Glutamatergic neuron (in vitro differentiated cells): ENCODE data around the gene PRKG1. TPM values are rescaled to one million over a fixed set of nuclear protein-coding genes. Genes with fewer than 3 reads are reported as not detected.

Experiments used
- DNase-seq: peaks from one replicate; pipeline ENCODE4 v3.0.0; 2022
- H3K27ac Mint-ChIP-seq: one replicate; pipeline ENCODE4 v1.8.0; 2020; ENCODE audit warnings: mild to moderate bottlenecking, mixed read lengths, inconsistent platforms; ENCODE audit not compliant: unreplicated experiment
- H3K27me3 Mint-ChIP-seq: one replicate; pipeline ENCODE4 v1.8.0; 2020; ENCODE audit warnings: mild to moderate bottlenecking, moderate library complexity, mixed read lengths, inconsistent platforms; ENCODE audit not compliant: unreplicated experiment
- H3K36me3 Mint-ChIP-seq: one replicate; pipeline ENCODE4 v1.8.0; 2020; ENCODE audit warnings: mild to moderate bottlenecking, mixed read lengths, inconsistent platforms; ENCODE audit not compliant: unreplicated experiment
- H3K4me1 Mint-ChIP-seq: one replicate; pipeline ENCODE4 v1.8.0; 2020; ENCODE audit warnings: mild to moderate bottlenecking, low read depth, mixed read lengths, inconsistent platforms; ENCODE audit not compliant: unreplicated experiment
- H3K4me3 Mint-ChIP-seq: one replicate; pipeline ENCODE4 v1.8.0; 2020; ENCODE audit warnings: mild to moderate bottlenecking, mixed read lengths, inconsistent platforms; ENCODE audit not compliant: unreplicated experiment
- H3K9me3 Mint-ChIP-seq: one replicate; pipeline ENCODE4 v1.8.0; 2020; ENCODE audit warnings: mild to moderate bottlenecking, moderate library complexity, mixed read lengths, inconsistent platforms; ENCODE audit not compliant: unreplicated experiment
- total RNA-seq: library from RNA; stranded (reverse); fragmentation: NEBNext Ultra II Directional; extraction: Animal tissue kit (Norgen Biotek cat#: 25700); gene quantifications from one replicate; pipeline ENCODE4 v1.2.1, GENCODE V29; 2021; ENCODE audit not compliant: unreplicated experiment
- TF ChIP-seq, protein P1 (sequence below): fragments of 200-600 bp; sonication (generic); IDR thresholded peaks from one replicate; pipeline ENCODE4 v1.5.0; 2021; ENCODE audit not compliant: partially characterized antibody, unreplicated experiment

The PRKG1 gene
- total RNA-seq, 1 donor from 2014 or later: 52.7 TPM

DNA sequence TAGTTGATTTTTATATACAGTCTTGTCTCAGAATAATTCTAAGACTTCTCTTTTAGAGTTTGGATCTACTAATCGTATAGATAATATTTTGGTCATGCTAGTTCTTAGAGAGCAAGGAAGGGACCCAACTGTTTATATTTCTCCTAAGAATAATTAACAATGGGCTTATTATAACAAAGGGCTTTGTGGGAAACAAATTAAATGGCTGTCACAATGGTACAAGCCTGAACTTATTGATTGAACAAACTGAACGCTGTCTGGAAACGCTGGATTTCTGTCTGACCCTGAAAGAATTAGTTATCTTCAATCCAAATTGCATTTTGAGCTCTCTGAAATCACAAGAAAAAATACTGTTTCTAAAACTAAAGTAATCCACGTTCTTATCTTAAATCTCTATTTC, 568.3 kb downstream of the PRKG1 start:
- no peak overlapping the region for H3K27ac Mint-ChIP-seq
- DNase-seq: no peak
- H3K27me3 Mint-ChIP-seq: peaks cover 4% of the 10 kb centered on the region
- H3K4me1 Mint-ChIP-seq: no peaks in the 10 kb centered on the region
- H3K36me3 Mint-ChIP-seq: no peaks in the 10 kb centered on the region
- H3K9me3 Mint-ChIP-seq: no peaks in the 10 kb centered on the region
- H3K4me3 Mint-ChIP-seq: no peak overlapping the region
- TF ChIP-seq, protein P1, sequence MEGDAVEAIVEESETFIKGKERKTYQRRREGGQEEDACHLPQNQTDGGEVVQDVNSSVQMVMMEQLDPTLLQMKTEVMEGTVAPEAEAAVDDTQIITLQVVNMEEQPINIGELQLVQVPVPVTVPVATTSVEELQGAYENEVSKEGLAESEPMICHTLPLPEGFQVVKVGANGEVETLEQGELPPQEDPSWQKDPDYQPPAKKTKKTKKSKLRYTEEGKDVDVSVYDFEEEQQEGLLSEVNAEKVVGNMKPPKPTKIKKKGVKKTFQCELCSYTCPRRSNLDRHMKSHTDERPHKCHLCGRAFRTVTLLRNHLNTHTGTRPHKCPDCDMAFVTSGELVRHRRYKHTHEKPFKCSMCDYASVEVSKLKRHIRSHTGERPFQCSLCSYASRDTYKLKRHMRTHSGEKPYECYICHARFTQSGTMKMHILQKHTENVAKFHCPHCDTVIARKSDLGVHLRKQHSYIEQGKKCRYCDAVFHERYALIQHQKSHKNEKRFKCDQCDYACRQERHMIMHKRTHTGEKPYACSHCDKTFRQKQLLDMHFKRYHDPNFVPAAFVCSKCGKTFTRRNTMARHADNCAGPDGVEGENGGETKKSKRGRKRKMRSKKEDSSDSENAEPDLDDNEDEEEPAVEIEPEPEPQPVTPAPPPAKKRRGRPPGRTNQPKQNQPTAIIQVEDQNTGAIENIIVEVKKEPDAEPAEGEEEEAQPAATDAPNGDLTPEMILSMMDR: no peak

DNA sequence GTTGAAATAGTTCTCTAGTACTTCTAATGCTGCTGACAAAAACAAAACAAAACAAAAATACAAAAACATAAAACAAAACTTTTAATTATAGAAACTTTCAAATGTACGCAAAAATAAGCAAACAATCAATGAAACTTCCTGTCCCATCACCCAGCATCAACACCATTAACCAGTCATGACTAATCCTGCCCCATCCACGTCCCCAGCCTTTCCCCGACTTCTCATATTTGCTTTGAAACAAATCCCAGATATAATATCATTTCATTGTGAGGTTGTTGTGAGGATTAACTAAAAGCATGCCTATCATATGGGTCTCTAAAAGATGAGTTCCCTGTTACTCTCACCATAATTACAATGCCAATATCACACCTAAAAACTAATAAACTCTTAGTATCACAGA, 569.4 kb downstream of the PRKG1 start:
- Mint-ChIP-seq H3K27ac (no peak overlapping the region), H3K9me3 (no peaks in the 10 kb centered on the region), H3K36me3 (no peaks in the 10 kb centered on the region), H3K4me3 (no peak overlapping the region), H3K4me1 (no peaks in the 10 kb centered on the region), H3K27me3 (peaks cover 2% of the 10 kb centered on the region)
- DNase-seq: no peak
- TF ChIP-seq, protein P1: no peak

DNA sequence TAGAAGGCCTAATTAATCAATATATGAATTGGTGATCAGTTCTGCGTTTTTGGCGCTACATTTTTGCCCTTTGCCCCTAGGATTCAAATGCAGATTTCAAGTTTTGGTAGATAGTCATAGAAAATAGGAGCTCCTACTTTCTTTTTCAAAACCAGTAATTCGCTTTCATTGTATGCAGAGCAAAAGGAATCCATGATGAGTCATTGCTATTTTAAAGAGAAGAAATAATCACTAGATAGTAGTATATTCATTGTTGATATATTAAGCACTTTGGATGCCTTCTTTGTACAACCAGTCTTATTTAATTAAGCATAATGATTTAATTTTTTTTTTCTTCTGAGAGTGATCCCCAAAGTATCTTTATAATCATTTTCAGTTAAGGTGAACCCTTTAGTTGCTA, 574.8 kb downstream of the PRKG1 start:
- no peak for DNase-seq

DNA sequence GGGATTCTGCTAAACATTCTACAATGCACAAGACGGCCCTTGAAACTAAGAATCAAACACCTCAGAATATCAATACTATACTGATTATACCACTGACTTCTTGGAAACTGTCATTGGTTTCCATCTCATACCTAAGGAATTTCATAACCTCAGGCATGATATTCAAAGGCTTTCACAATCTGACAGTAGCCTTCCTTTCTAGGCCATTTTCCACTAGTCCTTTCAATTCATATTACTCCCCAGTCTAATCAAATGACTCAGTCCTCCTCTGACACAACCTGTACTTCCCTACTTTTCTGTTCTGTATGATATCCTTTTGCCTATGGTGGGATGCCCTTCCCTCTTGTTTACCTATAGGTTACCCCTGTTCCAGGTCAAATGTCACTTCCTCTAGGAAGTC, 576.8 kb downstream of the PRKG1 start:
- Mint-ChIP-seq H3K4me1 (no peaks in the 10 kb centered on the region), H3K27me3 (no peaks in the 10 kb centered on the region), H3K27ac (no peak overlapping the region), H3K4me3 (no peak overlapping the region), H3K9me3 (no peaks in the 10 kb centered on the region), H3K36me3 (no peaks in the 10 kb centered on the region)
- DNase-seq: no peak
- TF ChIP-seq, protein P1: no peak

More for the DNA sequence above, 574.8 kb downstream of the PRKG1 start:
- no peak overlapping the region for H3K4me3 Mint-ChIP-seq
- no peak overlapping the region for H3K27ac Mint-ChIP-seq
- H3K9me3 Mint-ChIP-seq: no peaks in the 10 kb centered on the region
- H3K27me3 Mint-ChIP-seq: no peaks in the 10 kb centered on the region
- no peaks in the 10 kb centered on the region for H3K4me1 Mint-ChIP-seq
- H3K36me3 Mint-ChIP-seq: no peaks in the 10 kb centered on the region
- TF ChIP-seq, protein P1: no peak

DNA sequence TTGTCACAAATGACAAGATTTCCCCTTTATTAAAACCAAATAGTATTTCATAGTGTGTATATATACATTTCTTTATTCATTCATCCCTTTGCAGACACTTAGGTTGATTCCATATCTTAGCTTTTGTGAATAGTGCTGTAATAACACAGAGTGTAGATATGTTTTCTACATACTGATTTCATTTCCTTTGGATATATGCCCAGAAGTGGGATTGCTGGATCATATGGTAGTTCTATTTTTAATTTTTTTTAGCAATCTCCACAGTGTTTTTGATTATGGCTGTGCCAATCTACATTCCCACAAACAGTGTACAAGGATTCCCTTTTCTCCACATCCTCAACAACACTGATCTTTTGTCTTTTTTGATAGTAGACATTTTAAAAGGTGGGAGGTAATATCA, 578.7 kb downstream of the PRKG1 start:
- Mint-ChIP-seq H3K4me3 (no peak overlapping the region), H3K27me3 (no peaks in the 10 kb centered on the region)

More for the DNA sequence above, 578.7 kb downstream of the PRKG1 start:
- TF ChIP-seq, protein P1: no peak
- Mint-ChIP-seq H3K9me3 (no peaks in the 10 kb centered on the region), H3K36me3 (no peaks in the 10 kb centered on the region), H3K27ac (no peak overlapping the region), H3K4me1 (no peaks in the 10 kb centered on the region)
- no peak for DNase-seq
